ENCODE measurements around the gene LMOD2.

DNA sequence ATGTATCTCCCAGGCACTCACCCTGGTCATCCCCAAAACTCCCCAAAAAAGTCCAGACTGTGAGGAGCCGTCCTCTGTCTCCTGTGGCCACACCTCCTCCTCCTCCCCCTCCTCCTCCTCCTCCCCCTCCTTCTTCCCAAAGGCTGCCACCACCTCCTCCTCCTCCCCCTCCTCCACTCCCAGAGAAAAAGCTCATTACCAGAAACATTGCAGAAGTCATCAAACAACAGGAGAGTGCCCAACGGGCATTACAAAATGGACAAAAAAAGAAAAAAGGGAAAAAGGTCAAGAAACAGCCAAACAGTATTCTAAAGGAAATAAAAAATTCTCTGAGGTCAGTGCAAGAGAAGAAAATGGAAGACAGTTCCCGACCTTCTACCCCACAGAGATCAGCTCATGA lies 7.1 kb downstream of the LMOD2 start:
- TF ChIP-seq, protein P1, sequence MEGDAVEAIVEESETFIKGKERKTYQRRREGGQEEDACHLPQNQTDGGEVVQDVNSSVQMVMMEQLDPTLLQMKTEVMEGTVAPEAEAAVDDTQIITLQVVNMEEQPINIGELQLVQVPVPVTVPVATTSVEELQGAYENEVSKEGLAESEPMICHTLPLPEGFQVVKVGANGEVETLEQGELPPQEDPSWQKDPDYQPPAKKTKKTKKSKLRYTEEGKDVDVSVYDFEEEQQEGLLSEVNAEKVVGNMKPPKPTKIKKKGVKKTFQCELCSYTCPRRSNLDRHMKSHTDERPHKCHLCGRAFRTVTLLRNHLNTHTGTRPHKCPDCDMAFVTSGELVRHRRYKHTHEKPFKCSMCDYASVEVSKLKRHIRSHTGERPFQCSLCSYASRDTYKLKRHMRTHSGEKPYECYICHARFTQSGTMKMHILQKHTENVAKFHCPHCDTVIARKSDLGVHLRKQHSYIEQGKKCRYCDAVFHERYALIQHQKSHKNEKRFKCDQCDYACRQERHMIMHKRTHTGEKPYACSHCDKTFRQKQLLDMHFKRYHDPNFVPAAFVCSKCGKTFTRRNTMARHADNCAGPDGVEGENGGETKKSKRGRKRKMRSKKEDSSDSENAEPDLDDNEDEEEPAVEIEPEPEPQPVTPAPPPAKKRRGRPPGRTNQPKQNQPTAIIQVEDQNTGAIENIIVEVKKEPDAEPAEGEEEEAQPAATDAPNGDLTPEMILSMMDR (IDR thresholded peaks at IDR 0.05 in 2 of 3, conservative IDR thresholded peaks at IDR 0.05 in 1 of 3; ENCODE audit: borderline replicate concordance in 1 of 3, insufficient read depth in 1 of 3, low read depth in 2 of 3, low read length in 2 of 3), result no peak
- TF ChIP-seq SIN3A (IDR thresholded peaks at IDR 0.05; ENCODE audit: low read depth) (no peak), EZH2phosphoT487 (IDR thresholded peaks at IDR 0.05; ENCODE audit: borderline replicate concordance) (no peak), ELF1 (IDR thresholded peaks at IDR 0.05; ENCODE audit: borderline replicate concordance, low read depth) (no peak)

All from HCT116 (cell line).